TTC549 (cell line): ENCODE data around the gene KRT83.

ENCODE experiments used
- FAIRE-seq: peaks from 2 replicates; lab custom pipeline; 2012; peaks lifted over from hg19 to GRCh38; lab: Jason Lieb, UNC

KRT83 gene

GRCh38 chr12:52320784-52321400 is at the start of gene KRT83:
Gene KRT83 (minus strand): TSS chr12:52321398. CDS start chr12:52321335, 63 bp downstream.
- no peak for FAIRE-seq

DNA sequence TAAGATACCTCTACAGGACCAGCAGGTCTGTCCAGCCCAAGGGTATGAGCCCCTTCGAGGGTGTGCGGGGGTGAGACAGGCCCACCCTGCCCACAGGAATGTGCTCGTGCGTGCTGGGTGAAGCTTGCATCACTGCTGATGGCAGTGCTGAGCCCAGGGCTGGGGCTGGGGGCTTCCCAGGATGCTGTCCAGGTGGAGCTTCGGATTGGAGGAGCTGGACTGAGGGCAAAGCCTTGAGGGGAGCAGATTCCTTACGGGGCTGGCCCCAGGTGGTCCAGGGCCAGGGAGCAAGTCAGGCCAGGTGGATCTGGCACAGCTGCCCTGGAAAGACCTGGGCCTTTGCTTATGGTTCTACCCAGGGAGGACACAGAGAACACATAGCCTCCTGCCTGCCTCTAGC is 48.6 kb upstream of the KRT83 start:
- no peak for FAIRE-seq

- no peak for FAIRE-seq
Observed at GRCh38 chr12:52369211-52369610, 48.0 kb upstream of the KRT83 start.

GRCh38 chr12:52368508-52368907 is 47.3 kb upstream of the KRT83 start:
- no peak for FAIRE-seq

DNA sequence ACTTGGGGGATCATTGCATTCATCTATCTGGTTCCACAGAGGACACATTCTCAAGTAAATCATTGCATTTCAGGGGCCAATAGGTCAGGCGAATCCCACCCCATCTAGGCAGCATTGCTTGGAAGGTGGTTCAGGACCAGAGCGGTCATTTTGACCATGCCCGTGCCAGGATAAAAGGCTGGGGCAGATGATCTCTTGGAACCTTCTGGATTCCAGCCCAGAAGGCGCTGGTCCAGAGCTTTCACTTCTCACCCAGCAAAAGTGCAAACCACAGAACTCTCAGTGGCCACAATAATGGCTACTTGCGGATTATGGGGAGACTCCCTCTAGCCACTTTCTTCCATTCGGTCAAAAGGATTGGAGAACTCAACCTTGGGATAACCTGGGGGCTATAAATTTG is 46.7 kb upstream of the KRT83 start:
- no peak for FAIRE-seq

GRCh38 chr12:52366738-52367485 is 45.7 kb upstream of the KRT83 start, which contains the start of gene KRT85:
Gene KRT85 (minus strand): TSS chr12:52367481. CDS start chr12:52367405, 76 bp downstream.
- FAIRE-seq = no peak

DNA sequence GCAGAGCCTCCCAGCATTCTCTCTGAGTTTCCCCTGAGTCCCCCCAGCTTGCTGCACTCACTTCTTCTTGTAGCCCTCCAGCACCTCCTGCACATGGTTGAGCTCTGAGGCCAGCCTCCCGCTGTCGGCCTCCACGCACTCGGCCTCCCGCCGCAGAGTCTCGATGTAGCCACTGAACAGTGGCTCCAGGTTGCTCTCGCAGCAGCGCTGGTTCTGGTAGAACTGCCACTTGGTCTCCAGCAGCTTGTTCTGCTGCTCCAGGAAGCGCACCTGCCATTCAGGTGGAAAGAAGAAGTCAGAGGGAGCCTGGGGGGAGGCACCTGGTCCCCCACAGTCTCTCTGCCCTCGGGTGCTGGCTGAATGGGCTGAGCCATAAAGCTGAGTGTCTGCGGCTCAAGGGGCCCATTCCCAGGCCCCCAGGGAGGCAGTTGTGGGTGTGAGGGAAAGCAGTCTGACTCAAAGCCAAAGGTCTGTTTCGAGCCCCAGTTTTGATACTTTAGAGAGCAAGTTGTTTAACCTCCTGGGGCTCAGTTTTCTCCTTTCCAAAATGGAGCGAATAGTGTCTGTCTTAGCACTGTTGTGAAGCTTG is 43.8 kb upstream of the KRT83 start:
- FAIRE-seq = no peak

GRCh38 chr12:52364061-52364460 is 42.9 kb upstream of the KRT83 start:
- FAIRE-seq = no peak

DNA sequence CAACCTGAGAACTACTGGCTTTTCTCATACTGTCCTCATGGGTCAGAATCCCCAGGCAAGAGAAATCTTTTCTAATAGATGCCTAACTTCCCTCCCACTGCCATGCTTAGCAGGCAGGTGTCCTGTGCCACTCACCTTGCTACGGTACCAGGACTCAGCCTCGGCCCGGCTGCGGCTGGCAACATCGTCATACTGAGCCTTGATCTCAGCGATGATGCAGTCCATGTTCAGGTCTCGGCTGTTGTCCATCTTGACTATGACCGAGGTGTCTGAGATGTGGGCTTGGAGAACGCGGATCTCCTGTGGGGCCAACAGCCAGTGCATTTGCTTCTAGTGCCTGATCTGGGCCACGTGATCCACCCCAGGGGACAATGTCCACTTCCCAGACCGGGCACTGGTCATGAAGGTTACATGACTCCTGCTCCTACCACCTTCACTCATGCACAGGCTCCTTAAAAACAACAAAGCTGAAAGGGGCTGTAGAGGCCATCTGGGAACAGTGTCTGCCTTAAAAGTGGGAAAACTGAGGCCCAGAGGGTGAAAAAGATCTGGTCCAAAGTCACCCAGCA is 42.0 kb upstream of the KRT83 start:
- no peak for FAIRE-seq

DNA sequence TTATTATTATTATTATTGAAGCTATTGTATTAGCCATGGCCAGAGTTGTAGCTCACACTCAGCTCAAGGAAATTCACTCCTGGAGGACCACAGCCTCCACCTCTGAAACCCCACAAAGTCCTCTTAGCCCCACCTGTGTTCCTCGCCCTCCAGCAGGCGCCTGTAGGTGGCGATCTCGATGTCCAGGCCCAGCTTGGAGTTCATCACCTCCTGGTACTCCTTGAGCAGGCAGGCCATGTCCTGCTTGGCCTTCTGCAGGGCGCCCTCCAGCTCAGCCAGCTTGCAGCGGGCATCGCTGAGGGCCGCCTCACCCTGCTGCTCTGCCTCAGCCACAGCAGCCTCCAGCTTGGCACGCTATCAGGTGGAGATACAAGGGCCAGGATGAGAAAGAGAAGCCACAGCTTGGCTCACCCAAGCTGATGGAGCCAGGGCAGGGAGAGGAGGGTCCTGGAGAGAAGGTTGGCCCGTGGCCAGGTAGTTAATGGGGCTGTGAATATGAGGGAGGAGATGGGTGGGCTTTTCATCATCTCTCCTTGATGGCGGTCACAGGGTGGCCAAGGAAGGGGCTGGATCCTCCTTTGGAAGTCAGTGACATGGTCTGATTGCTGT is 41.0 kb upstream of the KRT83 start:
- no peak for FAIRE-seq

GRCh38 chr12:52361553-52361952 is 40.4 kb upstream of the KRT83 start:
- no peak for FAIRE-seq

GRCh38 chr12:52360663-52361271 is 39.6 kb upstream of the KRT83 start:
- no peak for FAIRE-seq

- FAIRE-seq = no peak
Observed at GRCh38 chr12:52360106-52360662, 39.0 kb upstream of the KRT83 start.

- FAIRE-seq = no peak
Observed at GRCh38 chr12:52359621-52360061, 38.4 kb upstream of the KRT83 start.

DNA sequence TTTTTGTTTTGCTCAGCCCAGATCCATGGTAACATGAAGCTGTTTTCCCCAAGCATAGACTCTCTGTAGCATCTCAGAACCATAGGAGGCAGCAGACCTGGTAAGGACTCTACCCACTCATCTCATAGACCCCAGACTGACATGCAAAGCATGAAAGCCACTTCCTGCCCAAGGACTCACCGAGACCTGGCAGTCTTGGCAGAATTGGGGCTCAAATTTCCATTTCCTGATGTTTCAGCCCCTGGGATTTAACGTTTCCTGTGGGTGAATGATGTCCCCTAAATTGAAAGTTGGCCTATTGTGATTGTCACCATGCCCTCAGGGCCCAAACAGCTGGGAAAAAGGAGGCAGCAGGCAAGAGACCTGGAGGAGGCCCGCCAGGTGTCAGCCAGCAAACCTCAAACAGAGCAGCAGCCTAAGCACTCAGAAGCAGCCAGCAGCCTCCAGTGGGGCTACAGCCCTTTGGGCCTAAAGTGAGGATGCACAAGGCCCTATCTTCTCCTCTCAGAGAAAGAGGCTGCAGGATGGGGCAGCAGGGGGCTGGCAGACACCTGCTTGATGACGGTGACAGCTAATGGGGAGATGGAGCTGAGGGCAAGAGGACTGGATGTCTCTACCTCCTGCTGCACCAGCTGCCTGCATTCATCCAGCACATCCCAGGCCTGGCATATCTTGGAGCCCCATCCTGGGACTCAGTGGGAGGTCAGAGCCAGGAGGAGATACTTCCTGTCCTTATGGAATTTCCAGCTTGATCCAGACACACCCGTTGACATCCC is 37.6 kb upstream of the KRT83 start:
- FAIRE-seq = no peak

DNA sequence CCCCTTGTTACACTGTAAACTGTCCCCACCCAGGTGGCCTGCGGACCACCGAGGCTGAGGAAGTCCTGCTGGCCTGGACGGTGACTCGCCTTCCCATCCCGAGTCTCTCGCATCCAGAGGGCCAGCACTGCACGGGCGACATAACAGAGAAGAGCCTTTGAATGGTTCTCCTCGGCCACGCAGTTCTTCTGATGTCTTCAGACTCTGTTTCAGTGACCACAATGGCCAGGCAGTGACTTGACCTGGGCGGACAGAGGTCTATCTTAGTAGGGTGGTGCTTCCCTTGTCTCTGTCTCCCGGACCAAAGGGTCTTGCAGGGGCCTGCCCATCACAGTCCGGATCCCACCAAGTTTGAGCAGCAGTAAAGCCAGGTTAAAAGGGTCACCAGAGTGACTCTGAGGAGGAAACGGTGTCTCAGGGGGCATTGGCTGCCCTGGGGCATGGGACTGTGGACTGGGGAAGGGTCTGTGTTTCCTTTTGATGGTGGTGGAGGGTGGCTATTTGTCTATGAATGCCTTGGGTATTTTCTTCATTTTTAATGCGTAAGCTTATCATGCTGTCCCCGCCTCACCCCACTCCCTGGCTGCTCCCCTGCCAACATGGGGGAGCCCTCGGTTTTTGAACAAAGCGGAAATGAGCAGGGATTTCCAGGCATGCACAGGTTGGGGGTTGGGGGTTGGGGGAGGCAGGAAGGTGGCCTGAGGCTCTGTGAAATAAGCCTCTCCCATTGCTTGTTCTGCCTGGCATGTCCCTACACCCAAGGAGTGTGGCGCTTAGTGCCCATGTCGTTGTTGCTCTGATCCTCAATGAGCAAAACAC is 35.8 kb upstream of the KRT83 start:
- no peak for FAIRE-seq

DNA sequence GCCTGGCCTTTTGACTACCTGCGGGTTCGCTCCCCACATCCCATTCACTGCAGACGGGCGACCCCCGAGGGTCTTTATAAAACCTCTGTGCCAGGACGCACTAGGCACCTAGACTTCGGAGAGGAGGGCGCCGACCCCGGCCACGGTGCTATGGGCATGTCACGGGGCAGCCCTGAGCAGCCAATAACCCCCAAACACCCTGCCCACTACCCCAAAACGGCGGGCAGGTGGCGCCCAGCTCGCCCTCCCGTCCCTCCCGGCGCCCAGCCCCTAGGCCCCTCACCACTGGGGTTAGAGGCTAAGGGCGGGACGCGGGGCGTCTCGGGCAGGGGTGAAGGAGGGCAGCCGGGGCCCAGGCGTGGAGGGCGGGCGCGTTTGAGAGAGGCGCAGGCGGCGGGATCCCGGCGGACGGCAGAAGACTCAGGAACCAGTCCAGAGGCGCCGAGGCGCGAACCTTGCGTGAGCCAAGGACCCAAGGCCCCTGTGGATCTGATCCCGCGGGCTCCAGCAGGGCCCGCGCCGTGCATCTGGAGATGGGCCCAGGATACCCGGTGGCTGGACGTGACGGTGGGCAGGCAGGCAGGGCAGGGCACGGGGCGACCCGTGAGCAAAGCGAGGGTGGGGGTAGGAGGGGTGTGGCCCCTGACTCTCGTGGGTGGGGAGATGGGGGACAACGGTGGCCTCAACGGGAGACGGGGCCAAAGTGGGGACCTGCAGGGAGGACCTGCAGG is 35.0 kb upstream of the KRT83 start:
- FAIRE-seq = no peak

DNA sequence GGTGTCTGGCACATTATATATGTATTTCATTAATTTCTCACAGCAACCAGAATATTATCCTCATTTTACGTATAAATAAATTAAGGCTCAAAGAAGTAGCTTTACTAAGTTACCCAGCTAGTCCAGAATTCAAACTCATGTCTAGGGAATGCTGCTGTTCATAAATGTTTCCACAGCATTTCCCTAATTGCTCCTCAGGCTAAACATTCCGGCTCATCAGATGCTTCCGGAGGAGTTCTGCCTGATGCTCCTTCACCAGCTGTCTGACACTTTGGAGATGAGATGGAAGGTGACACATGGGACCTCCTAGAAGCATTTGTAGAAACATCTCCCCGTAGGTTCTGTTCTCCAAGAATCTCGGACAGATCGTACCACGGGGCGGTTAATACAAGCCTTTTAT is 34.0 kb upstream of the KRT83 start:
- no peak for FAIRE-seq

DNA sequence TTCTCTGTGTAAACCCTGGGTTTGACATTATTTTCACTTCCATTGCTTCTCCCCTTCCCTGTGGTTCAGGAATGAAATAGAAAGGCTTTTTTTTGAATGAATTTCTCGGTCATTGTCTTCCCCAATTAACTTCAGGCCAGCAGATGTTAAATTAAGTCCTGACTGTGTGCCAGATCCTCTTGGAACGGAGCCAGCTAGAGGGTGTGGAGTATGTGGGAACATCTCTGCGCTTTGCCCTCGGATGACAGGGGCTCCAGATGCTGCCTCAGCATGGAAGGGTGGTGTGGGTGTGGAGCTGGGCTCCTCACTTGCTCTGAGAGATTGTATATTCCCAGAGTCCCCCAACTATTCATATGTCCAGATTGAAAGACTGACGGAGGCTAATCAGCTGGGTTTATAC is 33.0 kb upstream of the KRT83 start:
- FAIRE-seq = no peak

DNA sequence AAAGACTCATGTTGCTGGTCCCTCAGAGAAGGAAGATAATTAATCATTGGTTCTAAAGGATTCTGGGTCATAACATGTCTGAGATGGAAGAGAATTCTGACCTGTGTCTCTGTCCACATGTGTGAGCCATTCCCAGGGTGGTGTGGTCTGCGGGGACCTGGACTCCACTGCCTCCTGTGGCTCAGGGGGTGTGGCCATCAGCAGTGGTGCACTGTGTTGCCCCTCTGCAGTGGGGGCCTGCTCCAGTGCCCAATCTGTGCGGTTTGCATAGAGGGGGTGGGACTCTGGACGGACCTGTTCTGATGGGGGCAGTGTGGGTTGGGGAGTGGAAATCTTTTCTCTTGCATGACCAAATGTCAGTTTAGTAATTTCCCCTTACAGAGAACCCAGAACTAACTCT is 32.6 kb upstream of the KRT83 start:
- FAIRE-seq = no peak
